GM10248 (cell line): ENCODE results near the gene NUTM2B.
"Not testable (repeated sequence)": the region's sequence is repeated elsewhere in the genome, so short reads cannot be mapped to it uniquely, and the experiment has no call there.

Experiments
- CTCF ChIA-PET: fragments of 300-600 bp; sonication (Branson Sonifier 250); formaldehyde crosslinking; extraction: SDS; loops from one replicate; lab custom pipeline; 2021; ENCODE audit warnings: antibody characterized with exemption; lab: Yijun Ruan, JAX
- POLR2A ChIA-PET: fragments of 350-650 bp; sonication (Branson Sonifier 250); formaldehyde crosslinking; extraction: SDS; loops from one replicate; lab custom pipeline; 2020; ENCODE audit warnings: antibody characterized with exemption; lab: Yijun Ruan, JAX
- DNase-seq: peaks from one replicate; pipeline ENCODE4 v3.0.0; 2012; ENCODE audit errors: extremely low spot score

Gene NUTM2B

GRCh38 chr10:79707017-79707416, 4.0 kb downstream of the NUTM2B start:
- DNase-seq, POLR2A ChIA-PET, CTCF ChIA-PET: not testable (repeated sequence)

GRCh38 chr10:79714976-79715375, 11.9 kb downstream of the NUTM2B start:
- DNase-seq, POLR2A ChIA-PET, CTCF ChIA-PET: not testable (repeated sequence)

- DNase-seq, CTCF ChIA-PET, POLR2A ChIA-PET: not testable (repeated sequence)
These were observed 14.0 kb downstream of the NUTM2B start for GRCh38 chr10:79716917-79717579.

DNA sequence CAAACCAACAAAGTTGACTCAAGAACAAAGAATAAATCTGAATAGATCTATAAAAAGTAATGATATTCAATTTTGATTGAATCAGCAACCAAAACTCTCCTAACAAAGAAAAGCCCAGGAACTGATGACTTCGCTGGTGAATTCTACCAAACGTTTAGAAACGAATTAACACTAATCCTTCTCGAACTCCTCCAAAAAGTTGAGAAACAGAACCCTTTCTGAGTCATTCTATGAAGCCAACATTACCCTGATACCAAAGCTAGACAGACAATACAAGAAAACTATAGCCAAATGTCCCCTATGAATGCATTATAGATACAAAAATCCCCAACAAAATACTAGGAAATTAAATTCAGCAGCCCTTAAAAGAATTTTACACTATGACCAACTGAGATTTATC, 17.0 kb downstream of the NUTM2B start:
- CTCF ChIA-PET, DNase-seq, POLR2A ChIA-PET: not testable (repeated sequence)

DNA sequence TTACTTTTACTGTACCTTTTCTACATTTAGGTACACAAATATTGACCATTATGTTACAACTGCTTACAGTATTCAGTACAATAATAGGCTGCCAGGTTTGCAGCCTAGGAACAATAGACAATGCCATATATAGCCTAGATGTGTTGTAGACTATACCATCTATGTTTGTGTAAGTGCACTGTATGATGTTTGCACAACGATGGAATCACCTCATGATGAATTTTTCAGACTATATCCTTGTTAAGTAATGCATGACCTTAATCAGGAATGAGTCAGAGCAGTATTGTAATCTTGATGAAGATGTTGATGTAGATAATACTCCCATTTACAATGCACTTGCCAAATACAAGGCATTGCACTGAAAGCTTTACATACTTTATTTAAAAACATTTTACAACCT, 23.6 kb downstream of the NUTM2B start:
- CTCF ChIA-PET, POLR2A ChIA-PET, DNase-seq: not testable (repeated sequence)

DNA sequence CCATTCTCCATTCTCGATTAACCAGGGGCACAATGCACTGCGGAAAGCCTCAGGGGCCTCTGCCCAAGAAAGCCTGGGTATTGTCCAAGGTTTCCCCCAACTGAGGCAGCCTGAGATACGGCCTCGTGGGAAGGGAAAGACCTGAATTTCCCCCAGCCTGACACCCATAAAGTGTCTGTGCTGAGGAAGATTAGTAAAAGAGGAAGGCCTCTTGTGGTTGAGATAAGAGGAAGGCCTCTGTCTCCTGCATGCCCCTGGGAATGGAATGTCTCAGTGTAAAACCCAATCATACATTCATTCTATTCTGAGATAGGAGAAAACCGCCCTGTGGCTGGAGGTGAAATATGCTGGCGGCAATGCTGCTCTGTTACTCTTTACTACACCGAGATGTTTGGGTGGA, 41.8 kb downstream of the NUTM2B start:
- CTCF ChIA-PET, DNase-seq: not testable (repeated sequence)

DNA sequence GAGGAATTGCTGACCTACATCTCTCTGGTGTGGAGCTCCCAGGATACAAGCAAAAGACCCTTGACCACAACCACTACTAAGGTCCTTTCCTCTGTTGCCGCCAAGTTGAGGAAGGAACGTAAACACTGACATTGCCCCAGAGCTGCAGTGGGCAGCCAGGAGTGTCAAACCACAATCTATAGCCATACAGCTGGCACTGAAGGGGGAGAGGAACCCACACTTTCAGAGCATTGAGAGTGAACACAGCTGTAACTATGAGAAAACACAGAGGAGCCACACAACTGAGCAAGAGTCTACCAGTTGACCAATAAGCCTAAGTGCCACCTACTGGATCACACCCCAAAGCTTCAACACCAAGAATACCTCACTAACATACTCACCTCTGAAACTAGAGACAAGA, 45.5 kb downstream of the NUTM2B start:
- CTCF ChIA-PET = not testable (repeated sequence)

More for the DNA sequence above, 41.8 kb downstream of the NUTM2B start:
- POLR2A ChIA-PET = not testable (repeated sequence)

DNA sequence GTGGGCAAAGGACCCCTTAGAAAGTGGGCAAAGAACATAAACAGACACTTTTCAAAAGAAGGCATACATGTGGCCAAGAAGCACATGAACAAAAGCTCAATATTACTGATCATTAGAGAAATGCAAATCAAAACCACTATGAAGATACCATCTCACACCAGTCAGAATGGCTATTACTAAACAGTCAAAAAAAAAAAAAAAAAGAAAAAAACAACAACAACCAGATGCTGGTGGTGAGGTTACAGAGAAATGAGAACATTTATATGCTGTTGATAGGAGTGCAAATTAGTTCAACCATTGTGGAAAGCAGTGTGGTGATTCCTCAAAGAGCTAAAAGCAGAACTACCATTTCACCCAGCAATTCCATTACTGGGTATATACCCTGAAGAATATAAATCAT, 50.6 kb downstream of the NUTM2B start:
- CTCF ChIA-PET, DNase-seq: not testable (repeated sequence)
- POLR2A ChIA-PET = interaction anchor here (0.7 kb wide), 1 partner anchor 1884 kb away, joined by 3 read pairs; no protein-coding TSS in a partner anchor

More for the DNA sequence above, 45.5 kb downstream of the NUTM2B start:
- DNase-seq, POLR2A ChIA-PET: not testable (repeated sequence)

- POLR2A ChIA-PET, DNase-seq, CTCF ChIA-PET: not testable (repeated sequence)
These were observed 55.4 kb downstream of the NUTM2B start for GRCh38 chr10:79758297-79758993.
